ENCODE results near the gene NPC1. TPM values are rescaled to one million over a fixed set of nuclear protein-coding genes. Genes with fewer than 3 reads are reported as not detected.
A peak's percentile ranks its signal among the peaks of the same experiment; 100 is the strongest.

NPC1 gene
- total and polyA plus RNA-seq, 12 donors: 8.9 to 34.4 (median 13.3) TPM

- ATAC-seq (no peak), DNase-seq (no peak)
- no peaks in the 10 kb centered on the region for H3K9me3 ChIP-seq
- no peak for TF ChIP-seq CTCF (IDR thresholded peaks at IDR 0.05)
- H3K4me1 ChIP-seq: peaks cover 0 to 26% (median 0%) of the 10 kb centered on the region in 9 donors
- H3K4me3 ChIP-seq: no peak overlapping the region
- peaks cover 0 to 100% (median 79%) of the 10 kb centered on the region in 9 donors for H3K36me3 ChIP-seq
- intact Hi-C loops (cut with DNase I): no loop called here
- no peaks in the 10 kb centered on the region for H3K27me3 ChIP-seq
- 84 to 90% methylated on average over 3 of the region's 3 CpGs for WGBS, 2 donors
- H3K27ac ChIP-seq: peak overlapping the region in 1 of 10 donors; percentile 18
These were observed 56.7 kb downstream of the NPC1 start for GRCh38 chr18:23529604-23530003.

DNA sequence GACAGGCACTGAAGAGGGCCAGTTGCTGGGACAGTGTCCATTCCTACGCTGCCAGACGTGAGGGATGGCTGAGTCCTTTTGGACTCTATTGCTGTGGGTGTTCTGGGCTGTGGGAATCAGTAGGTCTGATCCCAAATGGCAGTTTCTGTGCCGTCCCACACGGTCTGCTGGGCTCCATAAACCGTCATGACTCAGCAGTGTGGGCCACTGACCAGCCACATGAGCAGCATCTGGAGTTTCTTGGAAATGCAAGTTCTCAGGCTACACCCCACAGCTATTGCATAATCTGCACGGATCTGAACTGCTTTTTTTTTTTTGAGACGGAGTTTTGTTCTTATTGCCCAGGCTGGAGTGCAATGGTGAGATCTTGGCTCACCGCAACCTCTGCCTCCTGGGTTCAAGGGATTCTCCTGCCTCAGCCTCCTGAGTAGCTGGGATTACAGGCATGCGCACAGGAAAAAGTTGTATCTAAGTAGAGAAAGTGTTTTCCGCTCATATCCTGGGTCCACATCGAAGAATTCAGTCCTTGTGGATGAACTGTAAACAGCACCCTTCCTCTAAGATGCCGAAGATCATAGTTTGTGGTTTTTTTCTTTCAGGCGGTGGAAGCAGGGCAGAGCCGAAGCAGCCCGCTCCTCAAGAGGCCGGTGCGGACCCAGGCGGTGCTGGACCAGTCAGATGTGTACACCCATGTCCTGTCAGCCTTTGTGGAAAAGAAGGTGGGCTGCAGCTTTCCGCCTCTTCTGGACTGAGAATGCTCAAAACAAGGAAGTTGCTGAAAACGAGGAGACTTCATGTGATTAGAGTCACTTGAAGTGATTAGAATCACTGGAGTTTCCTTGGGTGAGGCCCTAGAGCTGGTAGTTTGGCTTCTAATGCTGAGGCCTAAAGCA, 57.5 kb downstream of the NPC1 start:
- ATAC-seq: peak; percentile 45 to 93 (median 61)
- Histone ChIP-seq H3K36me3 (peaks cover 0 to 100% (median 81%) of the 10 kb centered on the region in 9 donors), H3K27me3 (no peaks in the 10 kb centered on the region), H3K4me1 (peaks cover 0 to 30% (median 0%) of the 10 kb centered on the region in 9 donors), H3K27ac (peak overlapping the region in 3 of 10 donors; percentile 3 to 53 (median 33)), H3K4me3 (no peak overlapping the region), H3K9me3 (no peaks in the 10 kb centered on the region)
- intact Hi-C loops (cut with DNase I): no loop called here
- no peak for TF ChIP-seq CTCF (IDR thresholded peaks at IDR 0.05)
- peak in 1 of 2 donors; percentile 41 for DNase-seq
- 88% methylated on average over 20 of the region's 20 CpGs for WGBS, 2 donors

GRCh38 chr18:23526501-23527063, 59.7 kb downstream of the NPC1 start:
- TF ChIP-seq CTCF (IDR thresholded peaks at IDR 0.05): no peak

DNA sequence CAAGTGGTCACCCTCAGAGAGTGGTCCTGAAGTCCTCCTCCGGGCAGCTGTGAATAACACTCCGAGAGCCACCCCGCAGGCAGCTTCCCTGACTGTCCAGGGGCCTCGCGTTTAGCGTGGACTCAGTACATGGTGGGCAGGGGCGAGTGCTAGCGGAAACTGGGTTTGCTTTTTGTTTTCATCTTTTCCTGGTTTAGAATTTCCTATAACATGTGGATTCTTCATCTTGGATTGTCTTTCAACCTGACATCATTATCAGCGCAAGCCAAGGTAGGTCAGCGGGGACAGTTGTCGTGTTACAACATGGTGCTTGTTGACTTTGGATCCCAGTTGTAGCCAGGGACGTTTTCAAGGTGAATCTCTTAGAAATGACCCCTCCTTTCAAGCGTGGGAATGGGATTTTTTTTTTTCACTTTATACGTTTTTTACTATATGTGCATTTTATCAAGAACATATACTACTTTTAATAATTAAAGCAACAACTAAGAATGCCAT, 62.0 kb downstream of the NPC1 start:
- no peak overlapping the region for H3K4me3 ChIP-seq
- no peaks in the 10 kb centered on the region for H3K9me3 ChIP-seq
- TF ChIP-seq CTCF (IDR thresholded peaks at IDR 0.05): no peak
- H3K27ac ChIP-seq: peak overlapping the region in 1 of 10 donors; percentile 8
- H3K4me1 ChIP-seq: peaks cover 0 to 32% (median 0%) of the 10 kb centered on the region in 9 donors
- 94 to 96% methylated on average over 14 of the region's 14 CpGs for WGBS, 2 donors
- H3K36me3 ChIP-seq: peaks cover 0 to 100% (median 83%) of the 10 kb centered on the region in 9 donors
- ATAC-seq: no peak
- H3K27me3 ChIP-seq: no peaks in the 10 kb centered on the region
- intact Hi-C loops (cut with DNase I): no loop called here
- DNase-seq: no peak

More at GRCh38 chr18:23526501-23527063, 59.7 kb downstream of the NPC1 start:
- intact Hi-C loops (cut with DNase I): no loop called here
- H3K36me3 ChIP-seq: peaks cover 0 to 100% (median 85%) of the 10 kb centered on the region in 9 donors
- WGBS, 2 donors: 95 to 99% methylated on average over 5 of the region's 5 CpGs
- ATAC-seq (no peak), DNase-seq (no peak)
- H3K27me3 ChIP-seq: no peaks in the 10 kb centered on the region
- H3K4me1 ChIP-seq: peaks cover 0 to 42% (median 0%) of the 10 kb centered on the region in 9 donors
- H3K4me3 ChIP-seq: no peak overlapping the region
- H3K27ac ChIP-seq: no peak overlapping the region
- H3K9me3 ChIP-seq: no peaks in the 10 kb centered on the region
